SK-N-SH (cell line): ENCODE measurements around the gene PTPRD. TPM values are rescaled to one million over a fixed set of nuclear protein-coding genes. Genes with fewer than 3 reads are reported as not detected.

ENCODE experiments used
- CTCF ChIA-PET: fragments of 300-600, 350-600 bp; formaldehyde crosslinking; extraction: SDS; loops from one replicate; lab custom pipeline; 2021; lab: Yijun Ruan, JAX
- POLR2A ChIA-PET: fragments of 350-600 bp; sonication (Branson Sonifier 250); formaldehyde crosslinking; extraction: SDS; loops from one replicate; lab custom pipeline; 2020; ENCODE audit warnings: antibody characterized with exemption, inconsistent platforms; lab: Yijun Ruan, JAX
- DNase-seq: peaks from one replicate; pipeline ENCODE4 v3.0.0; 2012
- H2AFZ ChIP-seq: fragments of 200-600 bp; sonication (generic); 2 replicates; pipeline ENCODE4 v1.8.1; 2016; ENCODE audit warnings: antibody characterized with exemption, mild to moderate bottlenecking, low read depth
- H3F3A ChIP-seq: fragments of 200-600 bp; sonication (generic); replicated peaks from 2 replicates; pipeline ENCODE3; 2016; ENCODE audit warnings: antibody characterized with exemption, mild to moderate bottlenecking; ENCODE audit not compliant: insufficient read depth
- H3K27ac ChIP-seq, 2 experiments: fragments of 200-500 bp in 1 of 2; fragments of 200-600 bp in 1 of 2; sonication (Bioruptor generic) in 1 of 2; sonication (generic), shearing (Covaris generic) in 1 of 2; 2 replicates each; pipeline versions ENCODE4 v1.5.1 to v1.6.1; 2014 to 2016; ENCODE audit warnings: low read depth in 2 of 2, inconsistent platforms in 1 of 2, low read length in 1 of 2, mild to moderate bottlenecking in 1 of 2, mixed read lengths in 1 of 2
- H3K27me3 ChIP-seq: fragments of 200-600 bp; sonication (generic), shearing (Covaris generic); 2 replicates; pipeline ENCODE4 v1.6.1; 2016; ENCODE audit warnings: mixed run types; ENCODE audit not compliant: insufficient read depth
- H3K36me3 ChIP-seq, 2 experiments: fragments of 200-500 bp in 1 of 2; fragments of 200-600 bp in 1 of 2; sonication (Bioruptor generic) in 1 of 2; sonication (generic) in 1 of 2; replicated peaks in 1 of 2; 2 replicates each; pipeline versions ENCODE3 to v1.5.1; 2014 to 2016; ENCODE audit warnings: low read length in 1 of 2, mild to moderate bottlenecking in 1 of 2; ENCODE audit not compliant: insufficient read depth in 2 of 2, control insufficient read depth in 1 of 2
- H3K4me1 ChIP-seq, 2 experiments: fragments of 200-500 bp in 1 of 2; fragments of 200-600 bp in 1 of 2; sonication (Bioruptor generic) in 1 of 2; sonication (generic), shearing (Covaris generic) in 1 of 2; 2 replicates each; pipeline versions ENCODE4 v1.5.1 to v1.6.1; 2014 to 2016; ENCODE audit warnings: low read depth in 1 of 2, low read length in 1 of 2, mixed run types in 1 of 2; ENCODE audit not compliant: insufficient read depth in 2 of 2, control insufficient read depth in 1 of 2
- H3K4me2 ChIP-seq: fragments of 200-600 bp; sonication (generic), shearing (Covaris generic); 2 replicates; pipeline ENCODE4 v1.6.1; 2017; ENCODE audit warnings: mixed run types
- H3K4me3 ChIP-seq, 2 experiments: fragments of 200-500 bp in 1 of 2; fragments of 200-600 bp in 1 of 2; sonication (Bioruptor generic) in 1 of 2; sonication (generic), shearing (Covaris generic) in 1 of 2; 2 replicates each; pipeline versions ENCODE4 v1.5.1 to v1.8.1; 2014 to 2016; ENCODE audit warnings: low read depth in 2 of 2, inconsistent platforms in 1 of 2, low read length in 1 of 2, mild to moderate bottlenecking in 1 of 2, mixed read lengths in 1 of 2, moderate library complexity in 1 of 2
- H3K79me2 ChIP-seq: fragments of 200-600 bp; sonication (generic); 2 replicates; pipeline ENCODE4 v1.8.1; 2017; ENCODE audit warnings: mild to moderate bottlenecking; ENCODE audit not compliant: insufficient read depth
- H3K9ac ChIP-seq: fragments of 200-600 bp; sonication (generic); 2 replicates; pipeline ENCODE4 v1.6.1; 2017; ENCODE audit warnings: mixed run types
- H3K9me2 ChIP-seq: fragments of 200-600 bp; sonication (generic); 2 replicates; pipeline ENCODE4 v1.6.1; 2017; ENCODE audit warnings: mixed run types
- H3K9me3 ChIP-seq: fragments of 200-600 bp; sonication (generic); 2 replicates; pipeline ENCODE4 v1.6.1; 2017; ENCODE audit warnings: mixed run types, mild to moderate bottlenecking, moderate library complexity
- H4K20me1 ChIP-seq: fragments of 200-600 bp; sonication (generic); 2 replicates; pipeline ENCODE4 v1.6.1; 2017; ENCODE audit warnings: mild to moderate bottlenecking, mixed run types; ENCODE audit not compliant: insufficient read depth
- CHD2 ChIP-seq: fragments of 150-350 bp; IDR thresholded peaks from 2 replicates; pipeline ENCODE4 v1.6.1; 2018; ENCODE audit warnings: low read length; ENCODE audit not compliant: partially characterized antibody
- ELF1 ChIP-seq: IDR thresholded peaks from 2 replicates; pipeline ENCODE4 v1.4.0; 2012
- FOXJ3 ChIP-seq: sonication (generic); formaldehyde crosslinking; IDR thresholded peaks from 2 replicates; pipeline ENCODE4 v1.5.1; 2020; ENCODE audit warnings: mild to moderate bottlenecking, missing genetic modification reagents
- FOXM1 ChIP-seq: IDR thresholded peaks from 2 replicates; pipeline ENCODE4 v1.4.0; 2012; ENCODE audit warnings: low read depth, mild to moderate bottlenecking
- GABPA ChIP-seq: IDR thresholded peaks from 2 replicates; pipeline ENCODE4 v1.4.0; 2012; ENCODE audit warnings: low read depth, mild to moderate bottlenecking
- GATA2 ChIP-seq: sonication (generic); formaldehyde crosslinking; IDR thresholded peaks from 2 replicates; pipeline ENCODE4 v1.5.0; 2020; ENCODE audit warnings: mild to moderate bottlenecking, missing genetic modification reagents
- MEF2A ChIP-seq: IDR thresholded peaks from 2 replicates; pipeline ENCODE4 v1.4.0; 2012; ENCODE audit warnings: low read depth, borderline replicate concordance
- MXI1 ChIP-seq: IDR thresholded peaks from 2 replicates; pipeline ENCODE4 v1.6.1; 2012; ENCODE audit warnings: mild to moderate bottlenecking, low read depth, low read length, improper control_type of control experiment
- RCOR1 ChIP-seq: fragments of 150-350 bp; IDR thresholded peaks from 2 replicates; pipeline ENCODE4 v1.6.1; 2017; ENCODE audit warnings: antibody characterized with exemption, low read length
- REST ChIP-seq: IDR thresholded peaks from 2 replicates; pipeline ENCODE4 v1.6.1; 2012; ENCODE audit warnings: mild to moderate bottlenecking, low read depth, low read length, moderate library complexity
- RXRA ChIP-seq: IDR thresholded peaks from 2 replicates; pipeline ENCODE4 v1.4.0; 2012; ENCODE audit warnings: low read depth, mild to moderate bottlenecking, borderline replicate concordance
- SIN3A ChIP-seq: IDR thresholded peaks from 2 replicates; pipeline ENCODE4 v1.6.1; 2012; ENCODE audit warnings: low read depth, mild to moderate bottlenecking, low read length, moderate library complexity, borderline replicate concordance
- TAF1 ChIP-seq: IDR thresholded peaks from 2 replicates; pipeline ENCODE4 v1.6.1; 2012; ENCODE audit warnings: low read depth, mild to moderate bottlenecking, low read length, moderate library complexity, borderline replicate concordance
- TEAD4 ChIP-seq: IDR thresholded peaks from 2 replicates; pipeline ENCODE4 v1.4.0; 2012; ENCODE audit warnings: mild to moderate bottlenecking, borderline replicate concordance; ENCODE audit not compliant: insufficient read depth
- USF1 ChIP-seq: IDR thresholded peaks from 2 replicates; pipeline ENCODE4 v1.4.0; 2012; ENCODE audit warnings: low read depth, borderline replicate concordance
- YY1 ChIP-seq: IDR thresholded peaks from 2 replicates; pipeline ENCODE4 v1.4.0; 2012; ENCODE audit warnings: low read depth, mild to moderate bottlenecking
- WGBS: methylation state at CpG from one replicate; pipeline ENCODE4 v1.1.6; 2017; ENCODE audit warnings: low lambda C conversion rate; 5-methylcytosine and 5-hydroxymethylcytosine counted together
- polyA plus RNA-seq, 3 experiments: library from polyadenylated mRNA; depleted of rRNA; stranded (reverse); fragments of >200 nt; gene quantifications; 2 replicates each; pipeline ENCODE4 v1.2.3, GENCODE V29; 2012

Gene PTPRD
- polyA plus RNA-seq, 1 of the 3 experiments (the other 2 are of a cell fraction) = 0.15 TPM

- Histone ChIP-seq H3K27ac (no peak overlapping the region), H3K9ac (no peak overlapping the region), H3K79me2 (no peaks in the 10 kb centered on the region), H3K36me3 (no peaks in the 10 kb centered on the region), H3K4me1 (no peaks in the 10 kb centered on the region), H3K27me3 (no peaks in the 10 kb centered on the region), H4K20me1 (no peaks in the 10 kb centered on the region), H3K9me2 (no peaks in the 10 kb centered on the region), H3F3A (no peaks in the 10 kb centered on the region), H3K4me2 (no peak overlapping the region), H3K4me3 (no peak overlapping the region), H2AFZ (no peak overlapping the region), H3K9me3 (no peaks in the 10 kb centered on the region)
- ChIA-PET CTCF (no interaction called here), POLR2A (no interaction called here)
- TF ChIP-seq FOXM1 (no peak), SIN3A (no peak), MXI1 (no peak), TAF1 (no peak), TEAD4 (no peak), GABPA (no peak), REST (no peak), MEF2A (no peak), YY1 (no peak), RXRA (no peak), FOXJ3 (no peak), USF1 (no peak), GATA2 (CRISPR knock-in tag) (no peak), ELF1 (no peak), CHD2 (no peak), RCOR1 (no peak)
- no peak for DNase-seq
- WGBS = 48% methylated on average over 2 of the region's 2 CpGs
These were observed 2280.5 kb downstream of the PTPRD start for GRCh38 chr9:8332331-8332650.
